DMS 273 treated with DMSO at 0.1 percent for 48 hours (cell line): ENCODE data around the gene FNDC5.

Experiments
- DNase-seq: peaks from one replicate; lab custom pipeline; 2025; lab: John Stamatoyannopoulos, UW

The FNDC5 gene

GRCh38 chr1:32813941-32814739 is 56.6 kb downstream of the FNDC5 start:
- DNase-seq = no peak
